T-cell (primary cell): ENCODE data around the gene PRSS56. TPM values are rescaled to one million over a fixed set of nuclear protein-coding genes. Genes with fewer than 3 reads are reported as not detected.

ENCODE experiments used
- ATAC-seq, 4 experiments: fragments of 200-7000 bp in 3 of 4; fragments of 150-1000 bp in 1 of 4; cut with Tn5 transposase; replicated peaks in 1 of 4; 1 replicate in 3 of 4; 2 replicates in 1 of 4; pipeline ENCODE4 v1.10.0; 2021; ENCODE audit warnings: moderate library complexity in 3 of 4, mild to moderate bottlenecking in 2 of 4, moderate number of reproducible peaks in 1 of 4
- CTCF ChIA-PET, 2 donors: fragments of 300-600 bp; sonication (Branson Sonifier 250); formaldehyde crosslinking; loops; one replicate each; lab custom pipeline; 2022; ENCODE audit warnings: antibody characterized with exemption in 2 of 2; lab: Charles Lee
- POLR2A ChIA-PET, 2 donors: fragments of 300-600 bp; sonication (Branson Sonifier 250); formaldehyde crosslinking; loops; one replicate each; lab custom pipeline; 2022; ENCODE audit warnings: antibody characterized with exemption in 2 of 2; lab: Charles Lee
- DNase-seq, 35 experiments: peaks; one replicate each; pipeline versions ENCODE4 v3.0.0 to v3.0.0-alpha.2; 2013 to 2023
- H3K27ac ChIP-seq: one replicate; pipeline ENCODE4 v1.5.1; 2013; ENCODE audit warnings: low read length
- H3K27me3 ChIP-seq, 2 experiments: replicated peaks in 1 of 2; 1 replicate in 1 of 2; 2 replicates in 1 of 2; pipeline versions ENCODE4 v1.6.1 to v1.7.0; 2013; ENCODE audit warnings: low read length in 1 of 2, mixed read lengths in 1 of 2; ENCODE audit not compliant: control insufficient read depth in 2 of 2, insufficient read depth in 2 of 2; ENCODE audit errors: extremely low read depth in 1 of 2
- H3K36me3 ChIP-seq, 2 donors: 1 replicate in 1 of 2; 2 replicates in 1 of 2; pipeline versions ENCODE4 v1.6.1 to v1.7.0; 2013; ENCODE audit warnings: low read length in 1 of 2; ENCODE audit not compliant: control insufficient read depth in 2 of 2, insufficient read depth in 1 of 2; ENCODE audit errors: extremely low read depth in 1 of 2
- H3K4me1 ChIP-seq, 2 experiments: 1 replicate in 1 of 2; 2 replicates in 1 of 2; pipeline versions ENCODE4 v1.6.1 to v1.7.0; 2013; ENCODE audit warnings: low read length in 2 of 2, mixed read lengths in 1 of 2; ENCODE audit not compliant: insufficient read depth in 2 of 2, control insufficient read depth in 1 of 2; ENCODE audit errors: extremely low read depth in 1 of 2
- H3K4me3 ChIP-seq, 2 donors: 1 replicate in 1 of 2; 2 replicates in 1 of 2; pipeline versions ENCODE4 v1.5.1 to v1.7.0; 2013; ENCODE audit warnings: mild to moderate bottlenecking in 2 of 2, low read length in 1 of 2, moderate library complexity in 1 of 2; ENCODE audit not compliant: control insufficient read depth in 1 of 2; ENCODE audit errors: extremely low read depth in 1 of 2
- H3K9me3 ChIP-seq: 2 replicates; pipeline ENCODE4 v1.7.0; 2013
- H3K27ac Mint-ChIP-seq, 2 donors: one replicate each; pipeline ENCODE4 v1.8.0; 2020 to 2021; ENCODE audit warnings: mild to moderate bottlenecking in 2 of 2, mixed read lengths in 2 of 2
- H3K27me3 Mint-ChIP-seq, 2 donors: one replicate each; pipeline ENCODE4 v1.8.0; 2021 to 2022; ENCODE audit warnings: mixed read lengths in 2 of 2
- H3K36me3 Mint-ChIP-seq: one replicate; pipeline ENCODE4 v1.8.0; 2021; ENCODE audit warnings: mixed read lengths
- H3K4me1 Mint-ChIP-seq, 3 donors: one replicate each; pipeline ENCODE4 v1.8.0; 2020 to 2022; ENCODE audit warnings: mixed read lengths in 3 of 3, mild to moderate bottlenecking in 1 of 3
- H3K4me3 Mint-ChIP-seq, 3 donors: one replicate each; pipeline ENCODE4 v1.8.0; 2020 to 2022; ENCODE audit warnings: mild to moderate bottlenecking in 3 of 3, mixed read lengths in 3 of 3, moderate library complexity in 3 of 3
- H3K9me3 Mint-ChIP-seq, 3 donors: one replicate each; pipeline ENCODE4 v1.8.0; 2020 to 2022; ENCODE audit warnings: mixed read lengths in 3 of 3
- WGBS: methylation state at CpG from one replicate; pipeline ENCODE4 v1.1.5; 2013; ENCODE audit warnings: missing lambda C conversion rate; ENCODE audit not compliant: insufficient coverage; 5-methylcytosine and 5-hydroxymethylcytosine counted together
- total RNA-seq, 35 experiments: library from RNA in 6 of 35; stranded (reverse) in 6 of 35; fragments of 120-200 nt in 1 of 35; gene quantifications; one replicate each; pipeline versions ENCODE4 v1.2.1 to v1.2.4 and lab custom pipeline; 2013 to 2026

The PRSS56 gene
- total RNA-seq, result not detected
- total RNA-seq (2013), result not detected
- total RNA-seq (lab: John Stamatoyannopoulos, UW), result 0 to 0.17 (median 0) reads per million in 29 experiments

- Mint-ChIP-seq H3K9me3 (no peaks in the 10 kb centered on the region), H3K27ac (no peak within 1 kb of the TSS), H3K27me3 (peaks cover 22 to 47% of the 10 kb centered on the region in 2 donors), H3K4me3 (peak within 1 kb of the TSS in 1 of 3 donors; percentile 63), H3K4me1 (peaks cover 0 to 10% (median 8%) of the 10 kb centered on the region in 3 donors), H3K36me3 (no peaks in the 10 kb centered on the region)
- WGBS, result 81% methylated on average over 9 of the region's 19 CpGs
- Histone ChIP-seq H3K9me3 (no peaks in the 10 kb centered on the region), H3K27ac (no peak within 1 kb of the TSS), H3K4me1 (peaks cover 0 to 28% of the 10 kb centered on the region in 2 experiments), H3K27me3 (peaks cover 0 to 70% of the 10 kb centered on the region in 2 experiments), H3K36me3 (no peaks in the 10 kb centered on the region), H3K4me3 (no peak within 1 kb of the TSS)
- CTCF ChIA-PET, result interaction anchor here in 1 of 2 donors (0.9 kb wide), 1 partner anchor 32 kb away, joined by 6 read pairs; no protein-coding TSS in a partner anchor
- POLR2A ChIA-PET, result interaction anchor here in 1 of 2 donors (0.6 kb wide), 1 partner anchor 50 kb away, joined by 5 read pairs; no protein-coding TSS in a partner anchor
- ATAC-seq (no peak), DNase-seq (no peak)
Observed at GRCh38 chr2:232519581-232520438, at the start of gene PRSS56. TSS of gene PRSS56 (plus strand) at chr2:232520388. CDS start at chr2:232520599, 211 bp downstream.

GRCh38 chr2:232473467-232473890 is 46.7 kb upstream of the PRSS56 start:
- Mint-ChIP-seq H3K27ac (no peak overlapping the region), H3K36me3 (peaks cover 5% of the 10 kb centered on the region), H3K27me3 (peaks cover 33 to 45% of the 10 kb centered on the region in 2 donors), H3K9me3 (peaks cover 13 to 19% (median 14%) of the 10 kb centered on the region in 3 donors), H3K4me3 (no peak overlapping the region), H3K4me1 (no peaks in the 10 kb centered on the region)
- no peaks in the 10 kb centered on the region for H3K36me3 ChIP-seq
- CTCF ChIA-PET, result no interaction called here
- POLR2A ChIA-PET, result no interaction called here
- H3K27ac ChIP-seq, result no peak overlapping the region
- no peaks in the 10 kb centered on the region for H3K4me1 ChIP-seq
- no peaks in the 10 kb centered on the region for H3K9me3 ChIP-seq
- ATAC-seq (no peak), DNase-seq (no peak)
- H3K4me3 ChIP-seq, result no peak overlapping the region
- WGBS, result 60% methylated on average over 6 of the region's 6 CpGs
- peaks cover 4 to 31% of the 10 kb centered on the region in 2 experiments for H3K27me3 ChIP-seq

- CTCF ChIA-PET, result interaction anchor here (0.6 kb wide), 2 partner anchors 42 to 189 kb away, joined by 3 to 5 read pairs; no protein-coding TSS in a partner anchor
- POLR2A ChIA-PET, result no interaction called here
- peaks cover 13 to 19% (median 14%) of the 10 kb centered on the region in 3 donors for H3K9me3 Mint-ChIP-seq
- Histone ChIP-seq H3K4me1 (no peaks in the 10 kb centered on the region), H3K27me3 (peaks cover 0 to 42% of the 10 kb centered on the region in 2 experiments), H3K27ac (no peak overlapping the region), H3K9me3 (no peaks in the 10 kb centered on the region), H3K4me3 (no peak overlapping the region), H3K36me3 (no peaks in the 10 kb centered on the region)
- DNase-seq (no peak), ATAC-seq (no peak)
- no CpG with 5 or more reads among the region's 2 CpGs for WGBS
- H3K4me1 Mint-ChIP-seq, result no peaks in the 10 kb centered on the region
- peaks cover 30 to 35% of the 10 kb centered on the region in 2 donors for H3K27me3 Mint-ChIP-seq
- no peak overlapping the region for H3K27ac Mint-ChIP-seq
- no peak overlapping the region for H3K4me3 Mint-ChIP-seq
- H3K36me3 Mint-ChIP-seq, result peaks cover 5% of the 10 kb centered on the region
Observed at GRCh38 chr2:232476045-232476444, 44.1 kb upstream of the PRSS56 start.

- Mint-ChIP-seq H3K27ac (no peak overlapping the region), H3K4me3 (no peak overlapping the region), H3K4me1 (no peaks in the 10 kb centered on the region), H3K9me3 (peaks cover 10 to 14% (median 12%) of the 10 kb centered on the region in 3 donors), H3K27me3 (peaks cover 24 to 35% of the 10 kb centered on the region in 2 donors), H3K36me3 (peaks cover 5% of the 10 kb centered on the region)
- WGBS, result 84% methylated on average over 7 of the region's 7 CpGs
- H3K36me3 ChIP-seq, result no peaks in the 10 kb centered on the region
- ChIA-PET CTCF (no interaction called here), POLR2A (no interaction called here)
- peaks cover 0 to 45% of the 10 kb centered on the region in 2 experiments for H3K27me3 ChIP-seq
- DNase-seq (no peak), ATAC-seq (no peak)
- H3K4me1 ChIP-seq, result no peaks in the 10 kb centered on the region
- no peaks in the 10 kb centered on the region for H3K9me3 ChIP-seq
- H3K27ac ChIP-seq, result no peak overlapping the region
- H3K4me3 ChIP-seq, result no peak overlapping the region
Observed at GRCh38 chr2:232476791-232477190, 43.4 kb upstream of the PRSS56 start.

- peaks cover 0 to 45% of the 10 kb centered on the region in 2 experiments for H3K27me3 ChIP-seq
- POLR2A ChIA-PET, result no interaction called here
- no peaks in the 10 kb centered on the region for H3K36me3 Mint-ChIP-seq
- H3K27me3 Mint-ChIP-seq, result peaks cover 17 to 28% of the 10 kb centered on the region in 2 donors
- no peak overlapping the region for H3K27ac Mint-ChIP-seq
- H3K27ac ChIP-seq, result no peak overlapping the region
- H3K36me3 ChIP-seq, result no peaks in the 10 kb centered on the region
- no peaks in the 10 kb centered on the region for H3K9me3 ChIP-seq
- H3K4me3 ChIP-seq, result no peak overlapping the region
- peaks cover under 1 to 3% (median 2%) of the 10 kb centered on the region in 3 donors for H3K9me3 Mint-ChIP-seq
- no peak overlapping the region for H3K4me3 Mint-ChIP-seq
- WGBS, result 76% methylated on average over 12 of the region's 13 CpGs
- CTCF ChIA-PET, result no interaction called here
- peak in 2 of 4 experiments; percentile 19 to 26 for ATAC-seq
- no peaks in the 10 kb centered on the region for H3K4me1 Mint-ChIP-seq
- no peaks in the 10 kb centered on the region for H3K4me1 ChIP-seq
- DNase-seq, result no peak
Observed at GRCh38 chr2:232477751-232478510, 42.3 kb upstream of the PRSS56 start.
